OCI-LY1 (cell line): ENCODE data around the gene SLC27A2.

Experiments
- H2AFZ ChIP-seq: fragments of 200-600 bp; sonication (generic), shearing (Covaris generic); 2 replicates; pipeline ENCODE4 v1.6.0; 2014; ENCODE audit warnings: antibody characterized with exemption, mild to moderate bottlenecking, low read length
- H3F3A ChIP-seq: fragments of 200-600 bp; sonication (generic), shearing (Covaris generic); 2 replicates; pipeline ENCODE4 v1.6.0; 2014; ENCODE audit warnings: mild to moderate bottlenecking, antibody characterized with exemption, low read length, moderate library complexity; ENCODE audit not compliant: insufficient read depth
- H3K27ac ChIP-seq: fragments of 200-600 bp; sonication (generic); 2 replicates; pipeline ENCODE4 v1.5.1; 2014; ENCODE audit warnings: low read length, mixed run types, mild to moderate bottlenecking, low read depth; ENCODE audit not compliant: poor library complexity, severe bottlenecking
- H3K27me3 ChIP-seq: fragments of 200-600 bp; sonication (generic); 2 replicates; pipeline ENCODE4 v1.6.0; 2014; ENCODE audit warnings: antibody characterized with exemption, mild to moderate bottlenecking, low read length, moderate library complexity; ENCODE audit not compliant: insufficient read depth
- H3K36me3 ChIP-seq: fragments of 200-600 bp; sonication (generic); 2 replicates; pipeline ENCODE4 v1.6.1; 2014; ENCODE audit warnings: mild to moderate bottlenecking, antibody characterized with exemption, low read length, moderate library complexity, mixed read lengths; ENCODE audit not compliant: insufficient read depth
- H3K4me1 ChIP-seq: fragments of 200-600 bp; sonication (generic); 2 replicates; pipeline ENCODE4 v1.5.1; 2014; ENCODE audit warnings: mild to moderate bottlenecking, low read length, moderate library complexity; ENCODE audit not compliant: insufficient read depth, severe bottlenecking
- H3K4me2 ChIP-seq: fragments of 200-600 bp; sonication (generic), shearing (Covaris generic); 2 replicates; pipeline ENCODE4 v1.6.1; 2014; ENCODE audit warnings: low read length
- H3K4me3 ChIP-seq: fragments of 200-600 bp; sonication (generic); 2 replicates; pipeline ENCODE4 v1.5.1; 2014; ENCODE audit warnings: low read length, low read depth, mild to moderate bottlenecking, mixed read lengths; ENCODE audit not compliant: poor library complexity, severe bottlenecking
- H3K79me2 ChIP-seq: fragments of 200-600 bp; shearing (Covaris generic); 2 replicates; pipeline ENCODE4 v1.6.1; 2016; ENCODE audit warnings: mixed run types, low read length, mixed read lengths; ENCODE audit not compliant: insufficient read depth
- H3K9ac ChIP-seq: fragments of 200-600 bp; sonication (generic), shearing (Covaris generic); 2 replicates; pipeline ENCODE4 v1.6.1; 2014; ENCODE audit warnings: mild to moderate bottlenecking, low read length, mixed read lengths
- H3K9me2 ChIP-seq: fragments of 200-600 bp; sonication (generic), shearing (Covaris generic); 2 replicates; pipeline ENCODE4 v1.6.1; 2014; ENCODE audit warnings: low read depth, mild to moderate bottlenecking, low read length, mixed read lengths
- H3K9me3 ChIP-seq: fragments of 200-600 bp; shearing (Covaris generic); 2 replicates; pipeline ENCODE4 v1.6.1; 2014; ENCODE audit warnings: low read length, mixed read lengths
- H4K20me1 ChIP-seq: fragments of 200-600 bp; sonication (generic), shearing (Covaris generic); 2 replicates; pipeline ENCODE4 v1.6.0; 2016; ENCODE audit warnings: mild to moderate bottlenecking, low read length; ENCODE audit not compliant: insufficient read depth
- EZH2 ChIP-seq: fragments of 200-600 bp; sonication (generic), shearing (Covaris generic); IDR thresholded peaks from 2 replicates; pipeline ENCODE4 v1.8.0; 2017; ENCODE audit warnings: borderline replicate concordance, mixed run types, mild to moderate bottlenecking, antibody characterized with exemption, low read length, moderate library complexity, mixed read lengths
- TF ChIP-seq, protein P1 (sequence below): fragments of 200-600 bp; sonication (generic), shearing (Covaris generic); IDR thresholded peaks from 2 replicates; pipeline ENCODE4 v1.5.1; 2017; ENCODE audit warnings: mild to moderate bottlenecking, antibody characterized with exemption, low read length, moderate library complexity, mixed read lengths

SLC27A2 gene

DNA sequence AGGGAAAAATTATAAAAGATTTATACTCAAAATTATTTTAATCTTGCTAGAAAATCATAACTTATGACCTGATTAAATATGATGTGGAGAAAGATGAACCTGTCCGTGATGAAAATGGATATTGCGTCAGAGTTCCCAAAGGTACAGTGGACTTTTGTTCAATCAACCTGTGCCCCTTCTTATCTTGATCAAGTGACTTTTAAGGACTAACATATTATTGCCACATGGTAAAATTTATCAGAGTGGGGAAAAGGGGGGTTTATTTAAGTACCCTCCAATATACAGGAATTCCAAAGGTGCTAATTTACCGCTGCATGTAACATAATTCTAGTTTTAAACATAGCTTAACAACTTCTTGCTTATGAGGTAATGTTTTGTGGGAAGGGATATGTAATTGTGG is 43.9 kb downstream of the SLC27A2 start:
- Histone ChIP-seq H3F3A (no peaks in the 10 kb centered on the region), H3K27ac (no peak overlapping the region), H3K36me3 (no peaks in the 10 kb centered on the region), H3K27me3 (no peaks in the 10 kb centered on the region), H3K4me3 (no peak overlapping the region), H3K9me2 (no peaks in the 10 kb centered on the region), H3K79me2 (no peaks in the 10 kb centered on the region), H2AFZ (no peak overlapping the region), H3K4me2 (no peak overlapping the region), H3K4me1 (no peaks in the 10 kb centered on the region), H4K20me1 (no peaks in the 10 kb centered on the region), H3K9me3 (no peaks in the 10 kb centered on the region), H3K9ac (no peak overlapping the region)
- TF ChIP-seq, protein P1, sequence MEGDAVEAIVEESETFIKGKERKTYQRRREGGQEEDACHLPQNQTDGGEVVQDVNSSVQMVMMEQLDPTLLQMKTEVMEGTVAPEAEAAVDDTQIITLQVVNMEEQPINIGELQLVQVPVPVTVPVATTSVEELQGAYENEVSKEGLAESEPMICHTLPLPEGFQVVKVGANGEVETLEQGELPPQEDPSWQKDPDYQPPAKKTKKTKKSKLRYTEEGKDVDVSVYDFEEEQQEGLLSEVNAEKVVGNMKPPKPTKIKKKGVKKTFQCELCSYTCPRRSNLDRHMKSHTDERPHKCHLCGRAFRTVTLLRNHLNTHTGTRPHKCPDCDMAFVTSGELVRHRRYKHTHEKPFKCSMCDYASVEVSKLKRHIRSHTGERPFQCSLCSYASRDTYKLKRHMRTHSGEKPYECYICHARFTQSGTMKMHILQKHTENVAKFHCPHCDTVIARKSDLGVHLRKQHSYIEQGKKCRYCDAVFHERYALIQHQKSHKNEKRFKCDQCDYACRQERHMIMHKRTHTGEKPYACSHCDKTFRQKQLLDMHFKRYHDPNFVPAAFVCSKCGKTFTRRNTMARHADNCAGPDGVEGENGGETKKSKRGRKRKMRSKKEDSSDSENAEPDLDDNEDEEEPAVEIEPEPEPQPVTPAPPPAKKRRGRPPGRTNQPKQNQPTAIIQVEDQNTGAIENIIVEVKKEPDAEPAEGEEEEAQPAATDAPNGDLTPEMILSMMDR, result no peak
- no peak for TF ChIP-seq EZH2

DNA sequence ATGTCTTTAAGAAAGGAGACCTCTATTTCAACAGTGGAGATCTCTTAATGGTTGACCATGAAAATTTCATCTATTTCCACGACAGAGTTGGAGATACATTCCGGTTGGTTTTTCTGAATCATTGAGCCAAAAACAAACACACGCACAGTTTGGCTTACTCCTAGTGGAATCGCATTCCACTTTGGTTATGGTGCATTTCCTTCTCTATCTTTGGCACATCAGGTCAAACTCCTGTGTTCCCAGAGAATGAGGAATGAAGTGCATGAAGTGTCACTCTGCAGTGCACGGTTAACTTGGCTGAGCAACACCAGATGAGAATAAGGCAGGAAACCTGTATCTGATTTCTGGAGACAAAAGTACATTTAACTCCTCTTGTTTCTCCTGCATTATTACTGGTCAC is 45.1 kb downstream of the SLC27A2 start:
- no peaks in the 10 kb centered on the region for H3F3A ChIP-seq
- TF ChIP-seq, protein P1, result no peak
- no peak for TF ChIP-seq EZH2
- no peaks in the 10 kb centered on the region for H3K27me3 ChIP-seq
- H3K36me3 ChIP-seq, result no peaks in the 10 kb centered on the region
- no peaks in the 10 kb centered on the region for H3K9me3 ChIP-seq
- no peak overlapping the region for H3K4me3 ChIP-seq
- no peaks in the 10 kb centered on the region for H3K79me2 ChIP-seq
- H3K9me2 ChIP-seq, result no peaks in the 10 kb centered on the region
- no peak overlapping the region for H3K4me2 ChIP-seq
- no peak overlapping the region for H3K27ac ChIP-seq
- H2AFZ ChIP-seq, result no peak overlapping the region
- no peaks in the 10 kb centered on the region for H4K20me1 ChIP-seq
- H3K9ac ChIP-seq, result no peak overlapping the region
- no peaks in the 10 kb centered on the region for H3K4me1 ChIP-seq

DNA sequence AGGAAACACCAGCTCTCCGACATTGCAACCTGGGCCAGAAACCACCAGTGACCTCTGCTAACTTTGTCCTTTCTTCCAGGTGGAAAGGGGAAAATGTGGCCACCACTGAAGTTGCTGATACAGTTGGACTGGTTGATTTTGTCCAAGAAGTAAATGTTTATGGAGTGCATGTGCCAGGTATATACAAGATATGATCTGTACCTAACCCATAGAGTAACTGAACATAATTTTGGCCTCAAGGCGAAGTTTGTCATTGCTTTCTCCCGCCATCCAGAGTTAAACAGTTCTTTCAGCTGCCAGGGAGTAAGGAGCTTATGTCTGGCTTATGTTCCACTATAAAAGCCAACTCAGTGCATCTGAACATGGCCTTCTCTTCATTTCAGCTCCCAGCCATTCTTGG is 46.9 kb downstream of the SLC27A2 start:
- H3K36me3 ChIP-seq, result no peaks in the 10 kb centered on the region
- H3K27me3 ChIP-seq, result no peaks in the 10 kb centered on the region

More for the DNA sequence above, 46.9 kb downstream of the SLC27A2 start:
- no peak overlapping the region for H3K9ac ChIP-seq
- TF ChIP-seq, protein P1, result no peak
- TF ChIP-seq EZH2, result no peak
- H3F3A ChIP-seq, result no peaks in the 10 kb centered on the region
- H3K27ac ChIP-seq, result no peak overlapping the region
- H3K9me3 ChIP-seq, result no peaks in the 10 kb centered on the region
- no peak overlapping the region for H2AFZ ChIP-seq
- H3K4me3 ChIP-seq, result no peak overlapping the region
- no peaks in the 10 kb centered on the region for H4K20me1 ChIP-seq
- no peak overlapping the region for H3K4me2 ChIP-seq
- H3K4me1 ChIP-seq, result no peaks in the 10 kb centered on the region
- no peaks in the 10 kb centered on the region for H3K79me2 ChIP-seq
- no peaks in the 10 kb centered on the region for H3K9me2 ChIP-seq
